GM21528 (cell line): ENCODE results near the gene ZNF213.

Experiments
- ATAC-seq: cut with Tn5 transposase; IDR thresholded peaks from one replicate; pipeline ENCODE4 v1.9.1; 2021; ENCODE audit warnings: mild to moderate bottlenecking, moderate library complexity; ENCODE audit not compliant: unreplicated experiment, low FRiP score

The ZNF213 gene

DNA sequence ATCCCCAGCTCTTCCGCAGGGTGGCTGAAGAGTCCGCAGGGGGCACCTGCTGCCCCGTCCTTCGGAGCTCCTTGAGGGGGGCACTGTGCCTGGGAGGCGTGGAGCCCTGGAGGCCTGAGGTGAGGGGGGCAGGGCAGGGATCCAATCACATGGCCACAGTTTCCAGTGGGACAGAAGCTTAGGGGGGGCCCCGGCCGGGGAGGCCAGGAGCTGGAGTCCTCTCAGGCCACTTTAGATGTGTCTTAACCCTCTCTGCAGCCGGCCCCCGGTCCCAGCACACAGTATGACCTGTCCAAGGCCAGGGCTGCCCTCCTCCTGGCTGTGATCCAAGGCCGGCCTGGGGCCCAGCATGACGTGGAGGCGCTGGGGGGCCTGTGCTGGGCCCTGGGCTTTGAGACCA is 10.8 kb downstream of the ZNF213 start:
- no peak for ATAC-seq

DNA sequence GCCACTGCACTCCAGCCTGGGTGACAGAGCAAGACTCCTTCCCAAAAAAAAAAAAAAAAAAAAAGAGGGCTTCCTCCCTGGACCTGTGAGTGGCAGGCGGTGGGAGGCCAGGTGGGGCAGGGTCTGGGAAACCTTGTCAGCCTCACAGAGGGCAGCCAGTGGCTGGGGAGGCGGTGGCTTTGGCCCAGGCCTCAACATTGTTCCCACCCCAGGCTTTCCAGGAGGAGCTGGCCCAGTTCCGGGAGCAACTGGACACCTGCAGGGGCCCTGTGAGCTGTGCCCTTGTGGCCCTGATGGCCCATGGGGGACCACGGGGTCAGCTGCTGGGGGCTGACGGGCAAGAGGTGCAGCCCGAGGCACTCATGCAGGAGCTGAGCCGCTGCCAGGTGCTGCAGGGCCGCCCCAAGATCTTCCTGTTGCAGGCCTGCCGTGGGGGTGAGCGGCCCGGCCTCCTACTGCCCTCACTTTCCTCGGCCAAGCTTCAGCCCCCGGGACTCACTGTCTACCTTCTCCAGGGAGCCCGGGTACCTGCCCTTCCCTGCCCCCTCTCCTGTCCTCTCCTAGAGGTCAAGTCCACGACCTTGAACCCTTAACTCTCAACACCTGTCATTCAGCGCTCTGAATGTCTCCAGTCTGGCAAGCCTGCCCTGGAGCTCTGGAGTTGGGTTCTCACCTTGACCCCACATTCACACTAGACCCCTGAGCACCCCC is 12.4 kb downstream of the ZNF213 start:
- ATAC-seq = no peak

DNA sequence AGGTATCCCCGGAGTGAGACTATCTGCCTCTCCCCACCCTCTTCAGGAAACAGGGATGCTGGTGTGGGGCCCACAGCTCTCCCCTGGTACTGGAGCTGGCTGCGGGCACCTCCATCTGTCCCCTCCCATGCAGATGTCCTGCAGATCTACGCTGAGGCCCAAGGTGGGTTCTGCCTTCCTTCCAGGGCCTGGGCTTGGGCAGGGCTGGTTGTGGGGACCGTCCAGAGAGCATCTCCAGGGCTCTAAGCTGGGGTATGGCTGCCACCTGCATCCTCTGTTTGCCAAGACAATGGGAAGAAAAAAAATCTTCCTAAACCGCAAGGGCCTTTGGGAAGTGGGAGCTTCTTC is 12.9 kb downstream of the ZNF213 start:
- no peak for ATAC-seq

DNA sequence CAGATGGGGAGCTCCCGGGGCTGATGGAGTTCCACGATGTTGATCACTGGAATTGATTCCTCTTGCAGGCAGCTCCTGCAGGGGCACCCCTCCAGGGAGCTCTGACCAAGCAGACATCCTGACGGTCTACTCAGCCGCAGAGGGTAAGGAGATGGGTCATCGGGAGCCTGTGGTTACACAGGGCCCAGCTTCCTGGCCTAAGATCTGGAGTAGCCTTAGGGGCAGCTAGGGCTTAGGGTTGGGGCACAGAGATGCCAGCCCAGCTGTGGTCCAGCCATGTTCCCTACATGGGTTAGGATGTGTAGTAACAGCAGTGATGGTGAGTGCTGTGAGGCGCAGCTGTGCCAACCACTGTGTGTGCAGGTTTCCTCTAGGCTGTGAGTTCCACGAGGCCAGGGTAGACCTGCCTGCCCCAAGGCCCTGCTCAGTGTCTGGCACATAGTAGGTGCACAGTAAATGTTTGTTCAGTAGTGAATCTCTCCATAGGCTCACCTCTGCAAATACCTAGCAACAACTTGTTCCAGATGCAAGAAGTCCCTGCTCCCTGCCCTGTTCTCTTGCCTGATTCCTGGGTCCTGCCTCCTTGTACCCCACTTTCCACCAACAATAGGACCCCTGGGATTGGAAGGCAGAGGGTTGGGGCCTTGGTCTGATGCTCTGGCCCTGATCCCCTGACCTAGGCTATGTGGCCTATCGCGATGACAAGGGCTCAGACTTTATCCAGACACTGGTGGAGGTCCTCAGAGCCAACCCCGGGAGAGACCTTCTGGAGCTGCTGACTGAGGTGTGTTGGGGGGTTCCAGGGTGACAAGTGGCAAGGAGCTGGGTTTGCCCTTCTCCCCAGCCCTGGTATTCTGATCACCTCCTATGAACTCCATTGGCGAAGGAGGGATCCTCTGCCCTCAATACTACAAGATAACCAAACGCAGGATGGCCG is 13.7 kb downstream of the ZNF213 start:
- no peak for ATAC-seq

DNA sequence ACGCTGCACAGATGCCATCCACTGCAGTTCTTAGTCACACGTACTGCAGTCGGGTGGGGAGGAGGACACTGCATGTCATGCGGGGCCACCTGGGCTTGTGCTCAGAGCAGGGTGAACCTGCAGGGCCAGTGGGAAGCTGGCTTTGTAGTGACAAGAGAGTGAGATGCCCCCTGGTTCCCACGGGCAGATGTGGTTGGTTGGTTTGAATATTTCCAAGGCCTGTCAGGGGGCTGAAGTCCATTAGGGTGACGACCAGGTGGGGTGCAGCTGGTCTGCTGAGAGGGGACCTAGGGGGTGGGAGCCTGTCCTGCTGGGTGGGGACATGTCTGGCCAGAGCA is 14.3 kb downstream of the ZNF213 start:
- no peak for ATAC-seq

DNA sequence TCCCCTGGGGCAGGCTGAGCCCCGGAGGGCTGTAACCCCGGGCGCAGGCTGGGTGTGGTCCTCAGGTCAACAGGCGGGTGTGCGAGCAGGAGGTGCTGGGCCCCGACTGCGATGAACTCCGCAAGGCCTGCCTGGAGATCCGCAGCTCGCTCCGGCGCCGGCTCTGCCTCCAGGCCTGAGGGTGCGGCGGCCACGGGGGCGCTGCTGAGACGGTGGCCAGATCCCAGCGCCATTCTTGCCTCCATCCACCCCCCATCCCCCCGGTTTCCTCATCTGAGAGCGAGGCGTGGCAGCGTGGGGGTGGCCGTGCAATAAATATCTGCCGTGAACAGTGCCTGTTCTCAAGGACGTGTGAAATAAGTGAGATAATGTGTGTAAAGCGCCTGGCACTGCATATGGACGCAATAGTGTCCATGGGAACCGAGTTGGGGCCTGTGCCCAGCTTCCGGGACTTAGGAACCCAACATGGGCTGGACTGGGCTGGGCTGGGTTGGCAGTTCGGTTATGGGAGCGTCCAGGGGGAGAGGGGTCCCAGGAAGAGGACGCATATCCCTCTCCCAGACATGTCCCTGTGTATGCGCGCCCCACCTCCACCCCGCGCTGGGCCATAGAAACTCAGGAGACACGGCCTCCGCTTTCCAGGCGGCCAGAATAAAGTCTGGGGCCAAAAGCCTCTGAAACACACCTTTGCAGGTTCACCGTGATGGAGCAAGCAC is 15.0 kb downstream of the ZNF213 start:
- ATAC-seq = peak; percentile 20

DNA sequence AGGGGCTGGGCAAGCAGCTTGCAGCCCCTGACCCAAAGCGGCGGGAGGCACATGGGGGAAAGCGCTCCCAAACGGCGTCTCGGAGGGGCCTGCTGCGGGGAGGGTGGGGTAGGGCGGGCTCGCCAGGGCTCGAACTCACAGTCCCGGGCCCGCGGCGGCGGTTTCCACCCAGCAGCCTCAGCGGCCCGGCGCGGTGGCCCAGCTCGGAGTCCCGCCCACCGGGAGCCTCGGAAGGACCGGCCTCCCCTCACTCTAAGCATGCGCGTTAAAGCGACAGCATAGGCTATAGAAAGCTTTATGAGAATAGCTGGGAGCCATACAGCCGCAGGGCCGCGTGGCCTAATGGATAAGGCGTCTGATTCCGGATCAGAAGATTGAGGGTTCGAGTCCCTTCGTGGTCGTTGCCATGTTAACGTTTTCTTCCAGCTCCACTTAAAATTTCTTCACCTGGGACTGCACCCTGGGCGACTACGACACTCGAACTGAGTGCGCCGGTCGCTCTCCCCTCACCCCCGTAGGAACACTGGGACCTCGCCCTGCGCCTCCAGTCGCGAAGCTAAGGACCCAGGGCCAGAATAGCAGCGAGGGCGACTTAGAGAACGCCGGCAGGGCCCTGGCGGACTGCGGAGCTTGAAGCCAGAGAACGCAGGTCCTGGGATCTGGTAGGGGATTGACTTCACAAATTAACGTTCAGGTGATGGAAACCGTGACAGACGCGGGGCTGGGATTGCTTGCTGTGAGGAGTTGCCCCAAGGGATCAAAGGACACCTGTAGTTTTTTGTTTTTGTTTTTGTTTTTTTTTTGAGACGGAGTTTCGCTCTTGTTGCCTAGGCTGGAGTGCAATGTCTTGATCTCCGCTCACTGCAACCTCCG is 15.8 kb downstream of the ZNF213 start:
- peak; percentile 69 for ATAC-seq

DNA sequence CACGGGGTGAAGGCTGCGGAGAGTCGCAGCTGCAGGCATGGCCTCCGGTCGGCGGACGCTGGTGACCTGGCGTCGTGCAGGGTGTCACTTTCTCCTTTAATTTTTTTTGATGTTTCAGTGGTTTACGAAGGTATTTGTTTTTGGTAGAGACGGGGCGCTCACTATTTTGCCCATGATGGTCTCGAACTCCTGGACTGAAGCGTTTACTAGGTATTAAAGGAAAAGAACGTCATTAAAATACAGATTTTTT is 17.1 kb downstream of the ZNF213 start:
- ATAC-seq = no peak

DNA sequence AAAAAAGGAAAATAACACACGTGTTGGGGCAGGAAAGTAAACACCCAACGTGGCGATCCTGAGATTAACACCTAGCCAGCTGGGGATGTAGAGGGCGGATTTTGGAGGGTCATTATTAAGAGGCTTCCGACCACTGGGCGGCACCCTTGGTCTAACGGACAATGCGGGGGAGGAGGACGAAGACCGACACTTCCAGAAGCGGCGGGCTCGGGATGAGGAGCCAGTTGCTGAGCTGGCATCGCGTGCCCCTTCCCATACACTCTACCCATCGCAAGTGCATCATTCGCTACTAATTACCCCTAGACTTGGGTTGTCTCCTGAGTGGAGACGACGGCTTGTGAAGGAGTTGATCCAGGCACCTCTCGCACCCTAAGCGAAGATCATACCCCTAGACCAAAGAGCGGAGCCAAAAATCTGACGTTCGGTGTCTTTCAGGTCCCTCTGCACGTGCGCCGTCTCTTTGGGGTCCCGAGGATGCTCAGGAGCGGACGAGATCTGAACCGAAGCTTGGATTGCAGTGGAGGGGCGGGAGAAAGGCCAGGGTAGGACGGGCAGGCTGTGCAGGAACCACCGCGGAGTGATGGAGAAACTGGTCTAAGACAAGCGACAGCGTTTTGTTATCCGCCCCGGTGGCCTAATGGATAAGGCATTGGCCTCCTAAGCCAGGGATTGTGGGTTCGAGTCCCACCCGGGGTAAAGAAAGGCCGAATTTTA is 17.6 kb downstream of the ZNF213 start:
- ATAC-seq = no peak

DNA sequence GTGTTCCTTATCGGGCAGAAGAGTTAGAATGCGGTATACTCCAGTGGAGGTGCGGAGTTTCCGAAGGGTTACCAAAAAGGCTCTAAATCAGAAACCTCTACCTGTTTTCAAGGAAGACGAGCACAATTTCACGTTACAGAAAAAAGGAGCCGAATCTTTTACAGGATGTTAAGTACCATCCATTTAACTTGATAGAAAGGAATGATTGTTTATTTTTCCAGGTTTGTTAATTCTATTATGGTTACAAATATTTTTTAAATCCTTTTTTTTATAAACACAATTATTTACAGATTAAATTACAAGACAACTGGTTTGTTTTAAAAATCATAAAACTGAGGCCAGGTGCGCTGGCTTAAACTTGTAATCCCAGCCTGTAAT is 18.2 kb downstream of the ZNF213 start:
- no peak for ATAC-seq

DNA sequence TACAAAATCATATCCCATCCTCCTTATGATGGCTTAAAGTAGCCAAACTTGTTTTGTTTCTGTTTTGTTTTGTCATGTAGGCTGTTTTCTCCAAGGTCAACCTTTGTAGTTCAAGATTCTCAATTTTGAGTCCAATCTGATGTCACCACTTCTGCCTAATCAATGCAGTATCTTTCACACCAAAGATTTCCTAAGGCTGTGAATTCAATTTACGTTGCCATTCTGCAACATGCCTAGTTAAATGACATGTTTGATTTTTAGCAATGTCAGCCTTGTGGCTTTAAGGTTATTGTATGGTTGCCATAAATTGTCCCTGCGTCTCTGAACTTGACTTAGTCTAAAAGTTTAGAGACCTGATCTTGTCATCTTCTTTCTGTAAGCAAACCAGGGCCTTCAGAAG is 20.4 kb downstream of the ZNF213 start:
- no peak for ATAC-seq

DNA sequence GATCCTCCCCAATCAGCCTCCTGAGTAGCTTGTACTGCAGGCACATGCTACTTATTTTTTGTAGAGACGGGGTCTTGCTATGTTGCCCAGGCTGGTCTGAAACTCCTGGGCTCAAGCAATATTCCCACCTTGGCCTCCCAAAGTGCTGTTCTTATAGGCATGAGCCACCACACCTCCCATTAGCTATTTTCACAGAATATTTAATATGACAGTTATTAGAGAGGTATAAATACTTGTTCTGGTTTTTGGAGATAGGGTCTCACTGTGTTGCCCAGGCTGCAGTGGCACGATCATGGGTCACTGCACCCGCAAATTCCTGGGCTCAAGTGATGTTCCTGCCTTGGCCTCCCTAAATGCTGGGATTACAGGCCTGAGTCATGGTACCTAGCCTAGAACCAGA is 21.1 kb downstream of the ZNF213 start:
- no peak for ATAC-seq

DNA sequence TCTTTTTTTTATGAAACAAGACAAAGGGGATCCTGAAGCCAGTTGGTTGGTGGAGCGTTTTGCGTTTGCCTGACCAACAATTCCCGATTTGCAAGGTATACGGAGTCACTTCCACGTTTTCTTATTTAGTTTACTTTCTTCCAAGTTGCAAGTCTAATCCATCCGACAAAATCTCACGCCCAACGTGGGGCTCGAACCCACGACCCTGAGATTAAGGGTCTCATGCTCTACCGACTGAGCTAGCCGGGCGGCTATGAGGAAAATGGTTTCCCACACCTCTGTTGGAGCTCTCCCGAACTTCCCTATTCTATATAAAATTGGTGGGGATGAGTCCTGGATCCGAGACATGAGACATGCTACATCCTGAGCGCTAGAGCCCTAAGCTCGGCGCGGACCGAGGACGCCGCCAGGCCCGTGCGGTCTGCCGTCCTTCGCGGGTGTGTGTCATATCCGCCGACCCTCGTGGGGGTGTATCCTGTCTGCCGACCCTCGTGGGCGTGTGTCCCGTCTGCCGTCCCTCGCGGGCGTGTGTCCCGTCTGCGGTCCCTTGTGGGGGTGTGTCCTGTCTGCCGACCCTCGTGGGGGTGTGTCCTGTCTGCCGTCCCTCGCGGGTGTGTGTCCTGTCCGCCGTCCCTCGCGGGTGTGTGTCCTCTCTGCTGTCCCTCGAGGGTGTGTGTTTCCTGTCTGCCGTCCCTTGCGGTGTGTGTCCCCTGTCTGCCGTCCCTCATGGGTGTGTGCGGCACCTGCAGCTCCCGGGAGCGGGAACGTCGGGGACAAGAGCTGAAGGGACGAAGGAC is 22.6 kb downstream of the ZNF213 start:
- no peak for ATAC-seq

DNA sequence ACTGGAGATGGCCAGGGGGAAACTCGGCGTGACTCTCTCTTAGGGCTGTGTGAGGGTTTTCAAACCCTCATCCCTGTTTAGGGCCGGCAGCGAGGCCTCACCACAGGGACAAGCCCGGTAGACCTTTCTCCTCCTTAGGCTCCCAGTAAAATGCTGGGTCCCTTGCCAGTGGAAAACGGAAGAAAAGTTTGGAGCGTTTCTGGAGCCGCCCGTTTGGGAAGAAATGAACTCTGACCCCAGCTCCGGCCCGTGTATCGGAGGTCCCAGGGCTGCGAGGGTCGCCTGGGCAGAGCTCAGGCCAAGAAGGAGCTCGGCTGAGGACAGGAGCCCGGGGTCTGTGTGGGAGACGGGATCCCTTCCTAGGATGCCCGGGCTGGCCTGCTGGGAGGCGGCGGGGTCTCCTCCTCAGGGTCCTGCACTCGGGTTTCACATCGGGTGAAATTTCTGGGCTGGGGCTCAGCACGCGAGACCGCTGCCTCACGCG is 23.2 kb downstream of the ZNF213 start:
- no peak for ATAC-seq

DNA sequence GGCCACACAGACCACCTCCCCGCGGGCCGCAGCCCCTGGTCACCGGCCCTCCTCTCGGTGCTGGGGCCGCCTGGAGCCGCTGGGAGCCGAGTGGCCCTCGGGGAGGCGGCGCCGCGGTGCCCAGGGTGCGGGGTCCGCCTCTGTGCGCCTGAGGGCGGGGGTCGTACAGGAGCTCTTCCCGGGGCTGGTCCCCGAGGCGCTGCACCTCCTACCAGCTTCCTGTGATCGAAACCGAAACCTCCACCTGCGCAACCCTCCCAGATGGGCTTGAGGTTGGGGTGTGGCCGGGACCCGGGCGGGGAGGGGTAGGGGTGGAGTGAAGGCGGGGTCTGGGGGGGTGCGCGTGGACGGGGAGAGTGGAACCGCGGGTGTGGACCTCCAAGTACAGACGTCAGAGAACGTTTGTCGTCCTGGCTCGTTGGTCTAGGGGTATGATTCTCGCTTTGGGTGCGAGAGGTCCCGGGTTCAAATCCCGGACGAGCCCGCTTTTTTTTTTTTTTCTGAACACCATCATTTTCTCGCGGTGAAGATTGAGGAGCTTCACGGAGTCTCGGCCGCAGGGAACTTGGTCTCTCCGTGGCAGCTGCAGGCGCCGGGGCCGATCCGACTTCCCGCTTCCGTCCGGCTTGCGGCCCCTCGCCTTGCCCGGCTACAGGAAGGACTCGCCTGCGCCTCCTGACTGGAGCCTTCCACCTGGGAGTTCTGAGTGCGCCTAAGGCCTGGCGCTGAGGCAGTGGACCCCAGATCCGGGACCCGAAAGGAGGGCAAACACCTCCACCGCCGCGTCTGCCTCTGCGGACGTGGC is 23.9 kb downstream of the ZNF213 start:
- ATAC-seq = no peak

DNA sequence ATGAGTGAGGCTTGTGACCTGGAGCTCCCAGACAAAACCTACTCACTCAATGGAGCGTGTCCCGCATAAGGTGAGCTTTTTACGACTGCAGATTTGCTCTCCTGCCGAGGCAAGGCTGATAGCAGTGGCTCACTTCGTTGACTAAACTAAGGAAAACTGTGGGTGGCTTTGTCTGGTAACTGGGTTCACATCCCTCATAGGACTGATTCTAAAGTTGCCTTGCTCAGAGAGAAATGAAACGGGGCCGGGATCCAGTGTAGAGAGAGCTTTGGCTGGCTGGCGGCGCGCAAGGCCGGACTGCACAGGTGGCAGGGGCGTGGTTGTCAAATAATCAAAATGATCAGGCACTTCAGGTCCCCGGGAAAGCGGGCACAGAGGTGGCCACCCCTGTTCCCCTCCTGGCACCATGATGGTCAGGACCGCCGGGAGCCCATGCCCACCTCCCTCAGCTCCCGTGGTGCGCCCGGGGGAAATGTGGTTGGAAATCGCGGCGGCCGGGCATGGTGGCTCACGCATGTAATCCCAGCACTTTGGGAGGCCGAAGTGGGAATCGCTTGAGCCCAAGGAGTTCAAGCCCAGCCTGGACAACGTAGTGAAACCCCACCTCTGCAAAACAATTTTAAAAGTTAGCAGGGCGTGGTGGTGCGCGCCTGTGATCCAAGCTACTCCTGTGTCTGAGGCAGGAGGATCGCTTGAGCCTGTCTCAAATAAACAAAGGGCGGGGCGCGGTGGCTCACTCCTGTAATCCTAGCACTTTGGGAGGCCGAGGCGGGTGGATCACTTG is 26.6 kb downstream of the ZNF213 start:
- ATAC-seq = no peak

DNA sequence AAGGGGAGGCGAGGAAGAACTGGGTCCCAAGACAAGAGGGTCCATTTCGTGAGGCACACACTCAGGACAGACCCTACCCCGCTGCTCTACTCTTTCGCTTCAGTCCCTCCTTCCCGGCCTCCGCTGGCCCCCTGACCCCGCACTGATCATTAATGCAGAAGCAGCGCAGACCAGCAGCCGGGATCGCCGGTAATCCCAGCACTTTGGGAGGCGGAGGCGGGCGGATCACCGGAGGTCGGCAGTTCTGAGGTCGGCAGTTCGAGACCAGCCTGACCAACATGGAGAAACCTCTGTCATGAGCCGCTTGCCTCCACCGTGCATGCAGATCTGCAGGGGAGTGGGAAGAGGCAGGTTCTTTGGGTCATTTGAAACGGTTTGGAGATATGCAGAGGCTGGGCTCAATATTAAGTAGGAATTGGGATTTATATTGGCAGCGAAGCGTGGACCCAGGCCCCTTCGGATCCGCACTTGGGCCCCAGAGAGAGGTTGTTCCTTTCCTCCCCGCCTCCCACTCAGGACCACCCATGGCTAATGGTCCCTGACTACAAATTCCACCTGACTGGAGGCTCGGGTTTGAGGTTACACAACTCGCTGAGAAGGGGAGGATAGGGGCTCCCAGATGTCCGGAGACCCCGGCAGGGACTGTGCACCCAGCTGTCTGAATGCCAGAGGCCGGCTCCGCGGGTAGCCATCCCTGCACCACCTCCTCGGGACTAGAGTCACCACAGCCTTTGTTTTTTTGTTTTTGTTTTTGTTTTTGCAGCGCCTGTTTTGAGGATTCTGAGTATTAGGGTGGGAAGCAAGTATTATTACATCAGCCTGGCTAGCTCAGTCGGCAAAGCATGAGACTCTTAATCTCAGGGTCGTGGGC is 29.5 kb downstream of the ZNF213 start:
- ATAC-seq = no peak
